Fibroblast of villous mesenchyme (primary cell): ENCODE measurements around the gene GPR26. TPM values are rescaled to one million over a fixed set of nuclear protein-coding genes. Genes with fewer than 3 reads are reported as not detected.

Experiments used
- DNase-seq: peaks from one replicate; pipeline ENCODE4 v3.0.0-alpha.2; 2010; ENCODE audit warnings: low read depth
- H3K4me3 ChIP-seq: 2 replicates; pipeline ENCODE4 v1.5.1; 2011; ENCODE audit warnings: low read depth, mild to moderate bottlenecking, low read length
- total RNA-seq: library from RNA; depleted of rRNA; stranded (reverse); fragments of >200 nt; gene quantifications from 2 replicates; pipeline ENCODE4 v1.2.3, GENCODE V29; 2012
- TF ChIP-seq, protein P1 (sequence below): IDR thresholded peaks from 2 replicates; pipeline ENCODE4 v1.5.1; 2012; ENCODE audit warnings: low read depth, mild to moderate bottlenecking, low read length; ENCODE audit not compliant: insufficient read depth

GPR26 gene, protein sequence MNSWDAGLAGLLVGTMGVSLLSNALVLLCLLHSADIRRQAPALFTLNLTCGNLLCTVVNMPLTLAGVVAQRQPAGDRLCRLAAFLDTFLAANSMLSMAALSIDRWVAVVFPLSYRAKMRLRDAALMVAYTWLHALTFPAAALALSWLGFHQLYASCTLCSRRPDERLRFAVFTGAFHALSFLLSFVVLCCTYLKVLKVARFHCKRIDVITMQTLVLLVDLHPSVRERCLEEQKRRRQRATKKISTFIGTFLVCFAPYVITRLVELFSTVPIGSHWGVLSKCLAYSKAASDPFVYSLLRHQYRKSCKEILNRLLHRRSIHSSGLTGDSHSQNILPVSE
- not detected in 2 replicates for total RNA-seq

DNA sequence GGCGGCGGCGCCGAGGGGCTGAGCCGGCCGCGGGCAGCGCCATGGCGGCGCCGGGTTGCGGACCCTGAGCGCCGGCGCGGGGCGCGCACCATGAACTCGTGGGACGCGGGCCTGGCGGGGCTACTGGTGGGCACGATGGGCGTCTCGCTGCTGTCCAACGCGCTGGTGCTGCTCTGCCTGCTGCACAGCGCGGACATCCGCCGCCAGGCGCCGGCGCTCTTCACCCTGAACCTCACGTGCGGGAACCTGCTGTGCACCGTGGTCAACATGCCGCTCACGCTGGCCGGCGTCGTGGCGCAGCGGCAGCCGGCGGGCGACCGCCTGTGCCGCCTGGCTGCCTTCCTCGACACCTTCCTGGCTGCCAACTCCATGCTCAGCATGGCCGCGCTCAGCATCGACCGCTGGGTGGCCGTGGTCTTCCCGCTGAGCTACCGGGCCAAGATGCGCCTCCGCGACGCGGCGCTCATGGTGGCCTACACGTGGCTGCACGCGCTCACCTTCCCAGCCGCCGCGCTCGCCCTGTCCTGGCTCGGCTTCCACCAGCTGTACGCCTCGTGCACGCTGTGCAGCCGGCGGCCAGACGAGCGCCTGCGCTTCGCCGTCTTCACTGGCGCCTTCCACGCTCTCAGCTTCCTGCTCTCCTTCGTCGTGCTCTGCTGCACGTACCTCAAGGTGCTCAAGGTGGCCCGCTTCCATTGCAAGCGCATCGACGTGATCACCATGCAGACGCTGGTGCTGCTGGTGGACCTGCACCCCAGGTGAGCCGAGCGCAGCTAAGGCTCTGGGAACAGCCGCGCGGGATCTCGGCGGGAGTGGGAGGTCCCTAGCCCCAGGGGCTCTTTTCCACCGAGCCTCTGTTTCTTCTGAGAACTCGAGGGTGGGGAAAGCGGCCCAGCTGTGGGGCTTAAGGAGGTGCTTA, at the start of gene GPR26:
Gene GPR26 (plus strand): TSS at position 38 of the 919 bp plus-strand sequence. CDS start 53 bp downstream, at position 91.
- TF ChIP-seq, protein P1, sequence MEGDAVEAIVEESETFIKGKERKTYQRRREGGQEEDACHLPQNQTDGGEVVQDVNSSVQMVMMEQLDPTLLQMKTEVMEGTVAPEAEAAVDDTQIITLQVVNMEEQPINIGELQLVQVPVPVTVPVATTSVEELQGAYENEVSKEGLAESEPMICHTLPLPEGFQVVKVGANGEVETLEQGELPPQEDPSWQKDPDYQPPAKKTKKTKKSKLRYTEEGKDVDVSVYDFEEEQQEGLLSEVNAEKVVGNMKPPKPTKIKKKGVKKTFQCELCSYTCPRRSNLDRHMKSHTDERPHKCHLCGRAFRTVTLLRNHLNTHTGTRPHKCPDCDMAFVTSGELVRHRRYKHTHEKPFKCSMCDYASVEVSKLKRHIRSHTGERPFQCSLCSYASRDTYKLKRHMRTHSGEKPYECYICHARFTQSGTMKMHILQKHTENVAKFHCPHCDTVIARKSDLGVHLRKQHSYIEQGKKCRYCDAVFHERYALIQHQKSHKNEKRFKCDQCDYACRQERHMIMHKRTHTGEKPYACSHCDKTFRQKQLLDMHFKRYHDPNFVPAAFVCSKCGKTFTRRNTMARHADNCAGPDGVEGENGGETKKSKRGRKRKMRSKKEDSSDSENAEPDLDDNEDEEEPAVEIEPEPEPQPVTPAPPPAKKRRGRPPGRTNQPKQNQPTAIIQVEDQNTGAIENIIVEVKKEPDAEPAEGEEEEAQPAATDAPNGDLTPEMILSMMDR, result no peak
- no peak within 1 kb of the TSS for H3K4me3 ChIP-seq
- no peak for DNase-seq

DNA sequence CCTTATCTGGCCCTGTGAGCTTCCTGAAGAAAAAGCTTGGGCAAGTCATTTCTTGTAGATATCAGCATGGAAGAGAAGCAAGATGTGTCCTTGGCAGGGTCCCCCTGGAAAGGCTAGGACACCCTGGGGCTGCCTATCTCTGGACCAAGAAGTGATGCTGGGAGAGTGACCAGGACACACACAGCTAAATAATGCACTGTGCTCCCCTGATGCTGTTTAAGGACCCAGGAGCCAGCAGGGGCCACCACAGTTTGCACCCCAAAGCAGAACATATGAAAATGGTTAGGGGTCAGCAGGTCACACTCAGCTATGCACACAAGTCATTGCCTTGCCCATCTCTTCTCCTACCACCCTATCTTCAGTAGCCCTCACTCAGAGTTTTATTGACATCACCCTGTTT, 47.9 kb upstream of the GPR26 start:
- TF ChIP-seq, protein P1, result no peak
- no peak overlapping the region for H3K4me3 ChIP-seq
- DNase-seq, result no peak

DNA sequence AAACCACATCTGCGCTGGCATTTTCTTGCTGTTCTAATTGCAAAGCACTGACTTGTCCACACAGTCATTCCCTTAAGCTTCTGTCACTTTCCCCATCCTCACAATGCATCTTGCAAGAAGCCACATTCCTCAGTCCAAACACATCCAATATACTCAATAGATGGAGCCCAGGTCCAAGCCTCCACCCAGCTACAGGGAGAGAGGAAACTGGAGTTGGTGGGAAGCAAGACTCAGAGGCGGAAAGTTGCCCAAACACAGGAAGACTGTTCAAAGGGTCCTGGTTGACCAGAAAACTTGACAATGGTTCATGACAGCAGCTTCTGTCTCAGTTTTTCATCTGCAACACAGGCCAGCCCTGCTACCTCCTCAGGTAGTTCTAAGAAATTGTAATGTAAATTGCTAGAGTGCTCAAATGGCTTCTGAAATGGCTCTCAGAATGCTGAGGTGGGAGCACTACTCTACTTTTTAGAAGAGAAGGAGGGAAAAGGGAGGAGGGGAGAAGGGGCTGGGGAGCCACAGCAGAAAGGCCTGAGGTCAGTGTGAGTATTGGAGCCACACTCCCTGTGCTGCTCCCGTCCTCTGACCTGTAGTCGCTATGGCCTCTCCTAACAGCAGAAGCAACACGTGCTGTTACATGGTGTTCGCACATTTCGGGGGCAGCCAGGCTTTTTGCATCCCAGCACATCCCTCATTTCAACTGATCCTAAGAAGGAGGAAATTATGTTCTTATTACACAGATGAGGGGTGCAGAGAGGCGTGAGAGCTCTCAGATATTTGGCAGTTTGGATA, 46.9 kb upstream of the GPR26 start:
- TF ChIP-seq, protein P1, result no peak
- H3K4me3 ChIP-seq, result no peak overlapping the region

DNA sequence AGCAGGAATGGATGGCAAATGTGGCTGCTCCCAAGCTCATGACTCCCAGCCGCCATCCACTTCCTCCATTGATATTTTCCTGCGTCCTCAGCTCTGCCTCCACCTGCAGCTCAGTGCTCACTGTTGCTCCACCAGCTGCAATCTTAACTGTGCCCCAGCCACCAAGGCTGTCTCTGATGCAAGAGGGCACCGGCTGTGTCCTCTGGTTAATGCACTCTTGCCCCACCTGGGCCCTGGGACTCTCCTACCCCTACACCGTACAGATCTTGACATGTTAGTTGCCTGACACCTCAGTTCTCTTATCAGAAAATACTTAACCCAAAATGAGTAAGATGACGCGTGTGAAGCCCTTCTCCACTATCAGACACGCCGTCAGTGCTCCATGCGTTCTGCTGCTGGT, 45.5 kb upstream of the GPR26 start:
- TF ChIP-seq, protein P1, result no peak
- H3K4me3 ChIP-seq, result no peak overlapping the region
- no peak for DNase-seq

More for the DNA sequence above, 46.9 kb upstream of the GPR26 start:
- no peak for DNase-seq

DNA sequence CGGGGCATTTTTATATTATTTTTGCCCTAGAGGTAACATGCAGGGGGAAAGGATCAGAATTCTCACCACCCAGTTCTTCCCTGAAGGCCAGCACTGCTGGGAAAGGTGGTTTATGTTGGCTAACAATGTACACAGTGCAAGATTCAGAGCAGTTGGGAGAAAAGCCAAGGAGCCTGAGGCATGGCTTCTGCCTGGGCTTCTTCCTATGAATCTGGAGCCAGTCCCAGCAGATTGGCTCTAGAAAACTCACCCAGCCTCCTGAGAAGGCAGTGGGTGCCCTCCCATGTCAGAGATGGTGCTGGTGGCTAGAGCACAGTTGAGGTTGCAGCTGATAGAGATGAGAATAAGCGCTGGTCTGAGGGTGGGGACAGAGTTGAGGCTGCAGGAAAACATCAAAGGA, 44.7 kb upstream of the GPR26 start:
- no peak overlapping the region for H3K4me3 ChIP-seq
- no peak for DNase-seq
- TF ChIP-seq, protein P1, result no peak

DNA sequence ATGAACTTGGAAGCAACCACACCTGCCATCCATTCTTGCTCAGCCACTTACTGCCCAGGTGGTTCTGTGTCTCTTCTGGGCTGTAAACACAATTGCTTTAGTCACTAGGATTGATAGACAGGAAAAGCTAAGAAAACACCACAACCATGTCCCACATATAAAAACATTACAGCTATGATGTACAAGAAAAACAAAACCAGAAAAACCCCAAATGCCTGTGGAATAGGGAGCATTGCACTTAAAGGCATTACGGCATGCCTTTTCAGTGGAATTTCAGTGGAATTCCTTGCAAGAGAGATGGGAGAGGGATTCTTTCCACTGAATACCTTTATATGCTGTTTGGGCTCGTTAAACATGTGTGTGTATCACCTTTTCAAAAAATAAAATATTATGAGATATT, 44.2 kb upstream of the GPR26 start:
- TF ChIP-seq, protein P1, result no peak
- DNase-seq, result no peak
- H3K4me3 ChIP-seq, result no peak overlapping the region
